IPS-18c (cell line): Measurements from ENCODE around the gene NGLY1.

Experiments used
- H3K4me3 ChIP-seq: 2 replicates; pipeline ENCODE4 v1.7.0; 2013; ENCODE audit warnings: low read depth, mild to moderate bottlenecking, low read length, moderate library complexity; ENCODE audit not compliant: insufficient read depth
- H3K9me3 ChIP-seq: one replicate; pipeline ENCODE4 v1.6.1; 2013; ENCODE audit warnings: mild to moderate bottlenecking, low read length, moderate library complexity; ENCODE audit not compliant: control insufficient read depth, insufficient read depth

The NGLY1 gene

DNA sequence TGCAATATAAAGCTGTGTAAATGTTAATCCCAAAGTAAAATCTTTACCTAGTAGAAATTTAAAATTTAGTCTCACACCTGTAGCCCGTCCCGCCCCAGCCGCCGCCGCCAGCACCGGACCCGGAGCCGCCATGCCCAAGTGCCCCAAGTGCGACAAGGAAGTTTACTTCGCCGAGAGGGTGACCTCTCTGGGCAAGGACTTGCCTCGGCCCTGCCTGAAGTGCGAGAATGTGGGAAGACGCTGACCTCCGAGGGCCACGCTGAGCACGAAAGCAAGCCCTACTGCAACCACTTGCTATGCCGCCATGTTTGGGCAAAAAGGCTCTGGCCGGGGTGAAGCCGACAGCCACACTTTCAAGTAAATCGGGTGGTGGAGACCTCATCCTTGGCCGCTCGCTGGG, 96.5 kb downstream of the NGLY1 start:
- H3K4me3 ChIP-seq: no peak overlapping the region

GRCh38 chr3:25683882-25684281, 99.4 kb downstream of the NGLY1 start:
- Histone ChIP-seq H3K4me3 (no peak overlapping the region), H3K9me3 (no peaks in the 10 kb centered on the region)

More for the DNA sequence above, 96.5 kb downstream of the NGLY1 start:
- no peaks in the 10 kb centered on the region for H3K9me3 ChIP-seq

DNA sequence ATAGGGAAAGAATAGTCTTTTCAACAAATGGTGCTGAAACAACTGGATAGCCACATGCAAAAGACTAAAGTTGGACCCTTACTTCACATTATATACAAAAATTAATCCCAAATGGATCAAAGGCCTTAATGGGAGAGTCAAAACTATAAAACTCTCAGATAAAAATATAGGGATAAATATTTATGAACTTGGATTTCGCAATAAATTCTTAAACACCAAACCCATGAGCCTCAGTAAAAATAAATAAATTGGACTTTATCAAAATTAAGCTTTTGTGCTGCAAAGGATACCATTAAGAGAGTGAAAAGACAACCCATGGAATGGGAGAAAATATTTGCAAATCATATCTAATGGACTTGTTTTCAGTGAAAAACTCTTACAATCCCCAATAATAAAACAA, 99.8 kb downstream of the NGLY1 start:
- H3K4me3 ChIP-seq: no peak overlapping the region

GRCh38 chr3:25679642-25680302, 103.5 kb downstream of the NGLY1 start:
- H3K9me3 ChIP-seq: no peaks in the 10 kb centered on the region
- no peak overlapping the region for H3K4me3 ChIP-seq

More for the DNA sequence above, 99.8 kb downstream of the NGLY1 start:
- no peaks in the 10 kb centered on the region for H3K9me3 ChIP-seq

DNA sequence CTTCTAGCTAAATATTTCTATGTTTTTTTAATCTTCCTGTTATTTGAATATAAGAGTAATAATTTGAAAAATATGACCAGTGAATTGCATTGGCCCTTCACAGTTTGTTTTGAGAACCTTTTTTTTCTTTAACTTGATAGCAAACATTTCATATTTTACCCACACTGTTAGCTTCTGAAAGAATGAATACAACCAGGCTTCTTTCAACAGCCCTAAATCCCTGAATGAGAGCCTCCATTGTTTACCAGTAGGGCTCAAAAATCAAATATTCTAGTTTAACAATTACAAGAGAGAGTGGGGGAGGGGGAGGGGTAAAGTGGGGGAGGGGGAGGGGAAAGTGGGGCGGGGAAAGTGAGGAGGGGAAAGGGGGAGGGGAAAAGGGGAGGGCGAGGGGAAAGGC, 104.1 kb downstream of the NGLY1 start:
- H3K9me3 ChIP-seq: no peaks in the 10 kb centered on the region
- no peak overlapping the region for H3K4me3 ChIP-seq

GRCh38 chr3:25678581-25678980, 104.7 kb downstream of the NGLY1 start:
- no peak overlapping the region for H3K4me3 ChIP-seq

DNA sequence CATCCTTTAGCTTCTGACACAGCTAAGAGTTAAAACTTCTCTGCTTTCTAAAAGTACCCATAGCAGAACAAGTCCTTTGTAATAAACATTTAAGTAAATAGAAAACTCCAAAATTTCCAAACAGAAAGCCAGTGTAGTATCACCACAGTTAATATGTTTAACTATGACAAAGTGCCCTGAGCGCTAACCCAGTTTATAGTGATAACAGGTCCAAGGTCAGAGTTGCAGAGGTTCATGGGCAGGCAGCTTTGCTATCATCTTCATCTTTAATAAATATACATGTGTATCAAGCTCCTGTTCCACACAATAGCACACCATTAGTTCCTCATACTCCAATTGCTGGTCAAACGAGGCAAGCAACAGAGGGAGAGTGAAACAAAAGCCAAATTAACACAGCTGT, 106.1 kb downstream of the NGLY1 start:
- H3K9me3 ChIP-seq: no peaks in the 10 kb centered on the region
- H3K4me3 ChIP-seq: no peak overlapping the region

More at GRCh38 chr3:25678581-25678980, 104.7 kb downstream of the NGLY1 start:
- no peaks in the 10 kb centered on the region for H3K9me3 ChIP-seq

DNA sequence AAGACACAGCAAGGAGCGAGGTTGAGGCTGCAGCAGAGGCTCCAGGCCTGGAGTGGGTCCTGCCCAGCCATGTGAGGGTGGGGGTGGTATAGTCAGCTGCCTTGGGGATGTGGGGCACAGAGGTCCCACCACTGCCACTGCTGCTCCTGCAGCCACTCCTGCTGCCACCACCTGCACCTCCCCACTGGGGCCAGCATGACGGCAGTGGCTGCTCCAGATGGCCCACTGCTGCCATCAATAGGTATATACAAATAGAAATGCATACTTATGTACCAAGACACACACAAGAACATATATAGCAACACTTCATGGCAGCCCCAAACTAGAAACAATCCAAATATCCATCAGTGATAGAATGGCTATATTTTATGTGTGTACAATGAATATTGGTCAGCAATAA, 108.6 kb downstream of the NGLY1 start:
- no peaks in the 10 kb centered on the region for H3K9me3 ChIP-seq
- no peak overlapping the region for H3K4me3 ChIP-seq

GRCh38 chr3:25673738-25674298, 109.4 kb downstream of the NGLY1 start:
- Histone ChIP-seq H3K9me3 (no peaks in the 10 kb centered on the region), H3K4me3 (no peak overlapping the region)
